Spleen (tissue), 11 donors: Measurements from ENCODE around the gene THSD7A. TPM values are rescaled to one million over a fixed set of nuclear protein-coding genes. Genes with fewer than 3 reads are reported as not detected.

Source experiments
- DNase-seq: peaks from one replicate; pipeline ENCODE4 v3.0.0-alpha.2; 2020
- H3K27ac ChIP-seq, 8 donors: fragments of 200-600 bp; sonication (generic) in 7 of 8; 1 replicate in 4 of 8; 2 replicates in 4 of 8; pipeline versions ENCODE4 v1.5.0 to v1.8.0; 2016 to 2021; ENCODE audit warnings: inconsistent platforms in 4 of 8, mild to moderate bottlenecking in 4 of 8, moderate library complexity in 1 of 8
- H3K27me3 ChIP-seq, 7 donors: fragments of 200-600 bp; sonication (generic) in 6 of 7; replicated peaks in 1 of 7; 1 replicate in 4 of 7; 2 replicates in 3 of 7; pipeline versions ENCODE4 v1.5.0 to v1.8.0; 2016 to 2021; ENCODE audit warnings: inconsistent platforms in 3 of 7, mild to moderate bottlenecking in 1 of 7
- H3K36me3 ChIP-seq, 6 donors: fragments of 200-600 bp; sonication (generic) in 5 of 6; 1 replicate in 4 of 6; 2 replicates in 2 of 6; pipeline versions ENCODE4 v1.5.0 to v1.8.0; 2016 to 2021; ENCODE audit warnings: inconsistent platforms in 2 of 6
- H3K4me1 ChIP-seq, 6 donors: fragments of 200-600 bp; sonication (generic) in 5 of 6; 1 replicate in 3 of 6; 2 replicates in 3 of 6; pipeline versions ENCODE4 v1.5.0 to v1.8.0; 2016 to 2021; ENCODE audit warnings: inconsistent platforms in 3 of 6
- H3K4me3 ChIP-seq, 8 donors: fragments of 200-600 bp; sonication (generic) in 7 of 8; 1 replicate in 4 of 8; 2 replicates in 4 of 8; pipeline versions ENCODE4 v1.5.0 to v1.8.0; 2016 to 2021; ENCODE audit warnings: inconsistent platforms in 4 of 8, mild to moderate bottlenecking in 4 of 8, moderate library complexity in 2 of 8
- H3K9me3 ChIP-seq, 8 donors: fragments of 200-600 bp; sonication (generic) in 7 of 8; 1 replicate in 4 of 8; 2 replicates in 4 of 8; pipeline versions ENCODE4 v1.5.0 to v1.8.0; 2016 to 2021; ENCODE audit warnings: inconsistent platforms in 4 of 8
- POLR2A ChIP-seq, 3 donors: fragments of 450-650 bp; IDR thresholded peaks; one replicate each; pipeline ENCODE4 v1.5.1; 2017; ENCODE audit warnings: antibody characterized with exemption in 3 of 3, mild to moderate bottlenecking in 1 of 3
- POLR2AphosphoS5 ChIP-seq, 3 donors: sonication (generic); formaldehyde crosslinking; IDR thresholded peaks; one replicate each; pipeline ENCODE4 v1.5.1; 2017; ENCODE audit warnings: antibody characterized with exemption in 3 of 3
- WGBS, 5 donors: extraction: QIAGEN DNeasy Blood & Tissue Kit in 3 of 5; methylation state at CpG; one replicate each; pipeline versions ENCODE4 v1.1.5 to v1.1.7; 2013 to 2018; 5-methylcytosine and 5-hydroxymethylcytosine counted together
- intact Hi-C: fragments of 100-400 bp; cut with DNase I; formaldehyde crosslinking; loops from one replicate; pipeline ENCODE4 v1.15.0; 2023; ENCODE audit warnings: low total_unique reads
- polyA plus RNA-seq, 3 donors: library from polyadenylated mRNA; stranded (reverse); fragments of 200-250 nt; gene quantifications; one replicate each; pipeline ENCODE4 v1.2.1, GENCODE V29; 2013
- total RNA-seq, 7 donors: library from RNA; depleted of rRNA in 3 of 7; stranded (reverse); fragments of >200 nt in 3 of 7; fragmentation: NEBNext Ultra II Directional in 4 of 7; extraction: Animal tissue kit (Norgen Biotek cat#: 25700) in 4 of 7; gene quantifications; one replicate each; pipeline versions ENCODE4 v1.1.0 to v1.2.1, GENCODE V29; 2016 to 2021
- TF ChIP-seq, protein P1 (sequence below), 11 experiments: fragments of 200-600 bp in 7 of 11; fragments of 450-650 bp in 4 of 11; sonication (generic) in 4 of 11; IDR thresholded peaks in 8 of 11; conservative IDR thresholded peaks in 3 of 11; 1 replicate in 7 of 11; 2 replicates in 4 of 11; pipeline versions ENCODE4 v1.4.0 to v1.8.0; 2016 to 2021; ENCODE audit warnings: antibody characterized with exemption in 11 of 11, inconsistent platforms in 4 of 11, mild to moderate bottlenecking in 1 of 11
- donor health status: healthy with polysubstance abuse.
- donor health status: DM: no; HTN: no; CAD: no; lungs with moderate emphysema.
- donor health status: DM: no; HTN: no; CAD: no.
- donor health status: Bipolar disorder and iron deficiency.
- donor health status: healthy.
- donor health status: DM: no; HTN: no; CAD: no.
- donor health status: DM: yes; HTN: yes; CAD: no.

THSD7A gene
- total and polyA plus RNA-seq, 10 donors, result 0.29 to 8.7 (median 4.2) TPM

DNA sequence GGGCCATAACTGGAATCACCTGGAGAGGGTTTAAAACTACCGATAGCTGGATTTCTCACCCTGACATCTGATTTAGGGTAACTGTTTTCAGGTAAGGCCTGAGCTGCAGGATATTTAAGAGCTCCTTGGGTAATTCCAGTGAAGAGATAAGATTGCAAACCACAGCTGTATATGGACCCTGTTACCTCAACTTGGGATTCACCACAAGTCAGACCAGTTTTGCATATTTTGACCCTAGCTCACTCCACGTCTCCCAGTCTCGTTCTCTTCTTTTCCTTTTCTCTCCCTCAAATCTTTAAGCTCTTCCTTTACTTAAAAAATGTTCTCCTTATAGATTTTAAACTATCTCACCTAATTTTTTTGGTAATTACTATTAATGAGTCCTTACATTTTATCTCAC is 264.4 kb downstream of the THSD7A start:
- Histone ChIP-seq H3K27me3 (no peaks in the 10 kb centered on the region), H3K36me3 (no peaks in the 10 kb centered on the region), H3K27ac (no peak overlapping the region), H3K4me3 (no peak overlapping the region), H3K4me1 (no peaks in the 10 kb centered on the region), H3K9me3 (no peaks in the 10 kb centered on the region)
- no peak for DNase-seq
- 82 to 99% (median 87%) methylated on average over 3 of the region's 3 CpGs for WGBS, 5 donors
- intact Hi-C loops, result no loop called here
- TF ChIP-seq, protein P1, sequence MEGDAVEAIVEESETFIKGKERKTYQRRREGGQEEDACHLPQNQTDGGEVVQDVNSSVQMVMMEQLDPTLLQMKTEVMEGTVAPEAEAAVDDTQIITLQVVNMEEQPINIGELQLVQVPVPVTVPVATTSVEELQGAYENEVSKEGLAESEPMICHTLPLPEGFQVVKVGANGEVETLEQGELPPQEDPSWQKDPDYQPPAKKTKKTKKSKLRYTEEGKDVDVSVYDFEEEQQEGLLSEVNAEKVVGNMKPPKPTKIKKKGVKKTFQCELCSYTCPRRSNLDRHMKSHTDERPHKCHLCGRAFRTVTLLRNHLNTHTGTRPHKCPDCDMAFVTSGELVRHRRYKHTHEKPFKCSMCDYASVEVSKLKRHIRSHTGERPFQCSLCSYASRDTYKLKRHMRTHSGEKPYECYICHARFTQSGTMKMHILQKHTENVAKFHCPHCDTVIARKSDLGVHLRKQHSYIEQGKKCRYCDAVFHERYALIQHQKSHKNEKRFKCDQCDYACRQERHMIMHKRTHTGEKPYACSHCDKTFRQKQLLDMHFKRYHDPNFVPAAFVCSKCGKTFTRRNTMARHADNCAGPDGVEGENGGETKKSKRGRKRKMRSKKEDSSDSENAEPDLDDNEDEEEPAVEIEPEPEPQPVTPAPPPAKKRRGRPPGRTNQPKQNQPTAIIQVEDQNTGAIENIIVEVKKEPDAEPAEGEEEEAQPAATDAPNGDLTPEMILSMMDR (IDR thresholded peaks at IDR 0.05 in 8 of 11, conservative IDR thresholded peaks at IDR 0.05 in 3 of 11), result no peak
- TF ChIP-seq POLR2AphosphoS5 (IDR thresholded peaks at IDR 0.05), result no peak
- no peak for TF ChIP-seq POLR2A (IDR thresholded peaks at IDR 0.05)

DNA sequence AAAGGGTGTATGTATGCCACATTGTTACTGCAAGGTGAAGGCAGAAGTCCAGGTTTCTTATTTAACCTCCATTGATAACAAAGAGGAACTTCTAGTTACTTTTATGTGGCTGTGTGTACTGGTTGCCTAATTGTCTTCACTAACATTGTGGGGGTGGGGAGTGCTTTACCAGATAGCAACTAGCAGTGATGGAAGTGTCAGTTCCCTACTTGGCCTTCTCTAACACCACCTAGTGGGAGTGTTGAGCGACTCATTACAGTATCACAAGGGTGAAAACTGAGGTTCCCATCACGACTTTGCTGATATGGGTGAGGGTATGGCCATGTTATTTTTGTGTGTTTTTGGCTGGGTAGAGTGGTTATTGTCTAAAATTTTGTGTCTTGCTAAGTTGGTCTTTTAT is 274.4 kb downstream of the THSD7A start:
- DNase-seq, result no peak
- no peak overlapping the region for H3K27ac ChIP-seq
- H3K4me3 ChIP-seq, result no peak overlapping the region
- 37 to 66% (median 53%) methylated on average over 2 of the region's 2 CpGs for WGBS, 5 donors
- no peaks in the 10 kb centered on the region for H3K9me3 ChIP-seq
- no peaks in the 10 kb centered on the region for H3K4me1 ChIP-seq
- no peak for TF ChIP-seq POLR2A (IDR thresholded peaks at IDR 0.05)
- TF ChIP-seq, protein P1 (IDR thresholded peaks at IDR 0.05 in 8 of 11, conservative IDR thresholded peaks at IDR 0.05 in 3 of 11), result peak in 2 of 11 experiments; percentile 12 to 24
- intact Hi-C loops, result no loop called here
- H3K27me3 ChIP-seq, result no peaks in the 10 kb centered on the region
- H3K36me3 ChIP-seq, result no peaks in the 10 kb centered on the region

DNA sequence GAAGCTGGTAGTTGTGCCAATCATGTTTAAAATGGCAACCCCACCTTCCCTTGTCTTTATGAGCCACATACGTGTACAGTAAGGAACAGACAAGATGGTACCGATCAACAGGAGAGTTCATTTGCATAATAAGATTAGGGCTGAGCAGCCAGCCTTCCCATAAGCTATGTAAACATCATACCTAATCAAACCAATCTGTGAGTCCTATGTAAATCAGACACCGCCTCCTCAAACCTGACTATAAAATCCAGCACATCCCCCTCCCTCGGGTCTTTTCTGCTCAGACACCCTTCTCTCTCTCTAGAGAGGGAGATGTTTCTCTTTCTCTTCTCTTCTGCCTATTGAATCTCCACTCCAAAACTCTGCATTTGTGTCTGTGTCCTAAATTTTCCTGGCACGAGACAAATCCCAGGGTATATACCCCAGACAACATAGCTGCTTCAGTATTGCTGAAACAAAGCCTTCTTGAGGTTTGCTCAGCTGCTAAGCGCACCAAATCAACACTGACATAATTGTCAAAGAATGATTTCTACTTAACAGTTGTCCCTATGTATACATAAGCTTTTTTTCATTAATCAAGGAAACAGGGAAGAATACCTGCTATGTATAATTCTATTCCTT is 279.2 kb downstream of the THSD7A start:
- Histone ChIP-seq H3K27me3 (no peaks in the 10 kb centered on the region), H3K4me1 (no peaks in the 10 kb centered on the region), H3K36me3 (no peaks in the 10 kb centered on the region), H3K27ac (no peak overlapping the region), H3K4me3 (no peak overlapping the region), H3K9me3 (peaks cover 0 to 21% (median 0%) of the 10 kb centered on the region in 8 donors)
- whole genome bisulfite sequencing, 5 donors, result 82 to 96% (median 85%) methylated on average over 6 of the region's 6 CpGs
- intact Hi-C loops, result no loop called here
- TF ChIP-seq POLR2AphosphoS5 (IDR thresholded peaks at IDR 0.05), result no peak
- no peak for TF ChIP-seq POLR2A (IDR thresholded peaks at IDR 0.05)
- TF ChIP-seq, protein P1 (IDR thresholded peaks at IDR 0.05 in 8 of 11, conservative IDR thresholded peaks at IDR 0.05 in 3 of 11), result no peak
- no peak for DNase-seq

DNA sequence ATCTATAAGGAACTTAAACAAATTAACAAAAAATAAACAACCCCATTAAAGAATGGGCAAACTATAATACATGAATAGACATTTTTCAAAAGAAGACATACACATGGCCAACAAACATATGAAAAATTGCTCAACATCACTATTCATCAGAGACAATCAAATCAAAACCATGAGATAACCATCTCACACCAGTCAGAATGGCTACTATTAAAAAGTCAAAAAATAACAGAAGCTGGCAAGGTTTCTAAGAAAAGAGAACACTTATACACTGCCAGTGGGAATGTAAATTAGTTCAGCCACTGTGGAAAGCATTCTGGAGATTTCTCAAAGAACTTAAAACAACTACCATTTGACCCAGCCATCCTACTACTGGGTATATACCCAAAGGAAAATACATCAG is 280.5 kb downstream of the THSD7A start:
- no peak for TF ChIP-seq POLR2AphosphoS5 (IDR thresholded peaks at IDR 0.05)
- no peak for TF ChIP-seq POLR2A (IDR thresholded peaks at IDR 0.05)
- TF ChIP-seq, protein P1 (IDR thresholded peaks at IDR 0.05 in 8 of 11, conservative IDR thresholded peaks at IDR 0.05 in 3 of 11), result no peak

More for the DNA sequence above, 280.5 kb downstream of the THSD7A start:
- intact Hi-C loops, result no loop called here
- H3K27ac ChIP-seq, result no peak overlapping the region
- H3K4me1 ChIP-seq, result no peaks in the 10 kb centered on the region
- H3K4me3 ChIP-seq, result no peak overlapping the region
- H3K9me3 ChIP-seq, result peaks cover 0 to 31% (median 8%) of the 10 kb centered on the region in 8 donors
- H3K36me3 ChIP-seq, result no peaks in the 10 kb centered on the region
- no peaks in the 10 kb centered on the region for H3K27me3 ChIP-seq
- DNase-seq, result no peak
